Neural cell (in vitro differentiated cells): Measurements from ENCODE around the gene CLCNKB. TPM values are rescaled to one million over a fixed set of nuclear protein-coding genes. Genes with fewer than 3 reads are reported as not detected.

Experiments
- H2AFZ ChIP-seq: fragments of 200-600, 300-800 bp; sonication (generic), shearing (Covaris generic); 2 replicates; pipeline ENCODE4 v1.6.0; 2014; ENCODE audit warnings: low read depth, mild to moderate bottlenecking, antibody characterized with exemption, low read length, moderate library complexity
- H3F3A ChIP-seq: fragments of 200-600 bp; shearing (Covaris generic); 2 replicates; pipeline ENCODE4 v1.6.1; 2016; ENCODE audit warnings: mild to moderate bottlenecking, moderate library complexity, mixed read lengths, antibody characterized with exemption, low read length; ENCODE audit not compliant: insufficient read depth, poor library complexity, severe bottlenecking
- H3K27ac ChIP-seq: fragments of 200-600, 300-800 bp; sonication (generic), shearing (Covaris generic); 2 replicates; pipeline ENCODE4 v1.5.1; 2014; ENCODE audit warnings: mild to moderate bottlenecking, low read length, moderate library complexity
- H3K27me3 ChIP-seq: fragments of 300-800, 200-600 bp; sonication (generic), shearing (Covaris generic); 2 replicates; pipeline ENCODE4 v1.6.0; 2014; ENCODE audit warnings: mild to moderate bottlenecking, low read depth, low read length, moderate library complexity; ENCODE audit not compliant: insufficient read depth
- H3K36me3 ChIP-seq: fragments of 300-800, 200-600 bp; sonication (generic), shearing (Covaris generic); 2 replicates; pipeline ENCODE4 v1.5.1; 2014; ENCODE audit warnings: mild to moderate bottlenecking, antibody characterized with exemption, low read length, moderate library complexity; ENCODE audit not compliant: insufficient read depth
- H3K4me2 ChIP-seq: fragments of 300-800, 200-600 bp; sonication (generic), shearing (Covaris generic); 2 replicates; pipeline ENCODE4 v1.6.0; 2014; ENCODE audit warnings: mild to moderate bottlenecking, low read length
- H3K4me3 ChIP-seq: fragments of 300-800, 200-600 bp; sonication (generic), shearing (Covaris generic); 2 replicates; pipeline ENCODE4 v1.5.1; 2014; ENCODE audit warnings: mild to moderate bottlenecking, low read length, moderate library complexity
- H3K79me2 ChIP-seq: fragments of 200-600 bp; shearing (Covaris generic); replicated peaks from 2 replicates; pipeline ENCODE4 v1.6.0; 2014; ENCODE audit warnings: mild to moderate bottlenecking, low read length, moderate library complexity; ENCODE audit not compliant: insufficient read depth
- H3K9ac ChIP-seq: fragments of 300-800, 200-600 bp; sonication (generic), shearing (Covaris generic); 2 replicates; pipeline ENCODE4 v1.6.1; 2016; ENCODE audit warnings: mild to moderate bottlenecking, low read length, mixed read lengths
- H3K9me2 ChIP-seq: fragments of 200-600 bp; shearing (Covaris generic); 2 replicates; pipeline ENCODE4 v1.6.1; 2016; ENCODE audit warnings: mild to moderate bottlenecking, low read length, mixed read lengths; ENCODE audit not compliant: insufficient read depth
- H3K9me3 ChIP-seq: fragments of 200-600, 300-800 bp; sonication (generic), shearing (Covaris generic); 2 replicates; pipeline ENCODE4 v1.6.1; 2016; ENCODE audit warnings: mild to moderate bottlenecking, mixed run types, low read length, moderate library complexity, mixed read lengths
- H4K20me1 ChIP-seq: fragments of 200-600 bp; shearing (Covaris generic); 2 replicates; pipeline ENCODE4 v1.6.1; 2016; ENCODE audit warnings: mild to moderate bottlenecking, mixed run types; ENCODE audit not compliant: insufficient read depth
- CTCF ChIP-seq: fragments of 450-650 bp; IDR thresholded peaks from 2 replicates; pipeline ENCODE4 v1.5.1; 2014; ENCODE audit warnings: antibody characterized with exemption, mild to moderate bottlenecking, moderate library complexity; ENCODE audit not compliant: poor library complexity, severe bottlenecking
- EP300 ChIP-seq: fragments of 450-650 bp; conservative IDR thresholded peaks from 2 replicates; pipeline ENCODE4 v1.6.1; 2014; ENCODE audit warnings: antibody characterized with exemption, mild to moderate bottlenecking, moderate library complexity; ENCODE audit not compliant: poor library complexity, severe bottlenecking
- EZH2 ChIP-seq: fragments of 200-600, 300-800 bp; shearing (Covaris generic), sonication (generic); IDR thresholded peaks from 2 replicates; pipeline ENCODE4 v1.6.1; 2014; ENCODE audit warnings: antibody characterized with exemption, low read length, borderline replicate concordance, mild to moderate bottlenecking; ENCODE audit not compliant: insufficient read depth, poor library complexity, severe bottlenecking
- MXI1 ChIP-seq: fragments of 450-650 bp; conservative IDR thresholded peaks from 2 replicates; pipeline ENCODE4 v1.6.1; 2014; ENCODE audit warnings: antibody characterized with exemption, mild to moderate bottlenecking; ENCODE audit not compliant: poor library complexity, severe bottlenecking
- POLR2AphosphoS5 ChIP-seq: IDR thresholded peaks from 2 replicates; pipeline ENCODE4 v1.6.1; 2012
- RAD21 ChIP-seq: fragments of 450-650 bp; conservative IDR thresholded peaks from 2 replicates; pipeline ENCODE4 v1.6.1; 2014; ENCODE audit warnings: antibody characterized with exemption, mild to moderate bottlenecking, moderate library complexity
- REST ChIP-seq: IDR thresholded peaks from 2 replicates; pipeline ENCODE4 v1.6.1; 2012; ENCODE audit warnings: borderline replicate concordance
- SMC3 ChIP-seq: fragments of 450-650 bp; conservative IDR thresholded peaks from 2 replicates; pipeline ENCODE4 v1.6.1; 2014; ENCODE audit warnings: antibody characterized with exemption, mild to moderate bottlenecking, moderate library complexity; ENCODE audit not compliant: poor library complexity
- TAF1 ChIP-seq: IDR thresholded peaks from 2 replicates; pipeline ENCODE4 v1.6.1; 2012; ENCODE audit warnings: low read depth
- polyA plus RNA-seq: library from polyadenylated mRNA; depleted of rRNA; stranded (reverse); fragments of >200 nt; gene quantifications from 2 replicates; pipeline ENCODE4 v1.2.3, GENCODE V29; 2014

CLCNKB gene
- polyA plus RNA-seq, 1 donor from 2014 or later = not detected

GRCh38 chr1:16074217-16074616 is 30.6 kb downstream of the CLCNKB start:
- H3K79me2 ChIP-seq = no peaks in the 10 kb centered on the region
- no peak overlapping the region for H2AFZ ChIP-seq
- no peaks in the 10 kb centered on the region for H4K20me1 ChIP-seq
- H3K9me2 ChIP-seq = no peaks in the 10 kb centered on the region
- peak overlapping the region; percentile 61 for H3K4me3 ChIP-seq
- TF ChIP-seq SMC3 (no peak), EP300 (no peak), POLR2AphosphoS5 (no peak), EZH2 (no peak), CTCF (no peak)
- no peak overlapping the region for H3K27ac ChIP-seq
- H3K9ac ChIP-seq = no peak overlapping the region
- H3K27me3 ChIP-seq = peaks cover 10% of the 10 kb centered on the region
- no peaks in the 10 kb centered on the region for H3F3A ChIP-seq
- no peaks in the 10 kb centered on the region for H3K36me3 ChIP-seq
- H3K4me2 ChIP-seq = no peak overlapping the region
- H3K9me3 ChIP-seq = no peaks in the 10 kb centered on the region

GRCh38 chr1:16075337-16076030 is 31.9 kb downstream of the CLCNKB start:
- Histone ChIP-seq H3K79me2 (no peaks in the 10 kb centered on the region), H2AFZ (no peak overlapping the region), H3K4me2 (no peak overlapping the region), H3K4me3 (no peak overlapping the region), H3K9ac (no peak overlapping the region), H3K9me2 (no peaks in the 10 kb centered on the region), H3K9me3 (no peaks in the 10 kb centered on the region), H3K27me3 (peaks cover 10% of the 10 kb centered on the region), H3K27ac (no peak overlapping the region), H3F3A (no peaks in the 10 kb centered on the region), H3K36me3 (no peaks in the 10 kb centered on the region), H4K20me1 (no peaks in the 10 kb centered on the region)
- TF ChIP-seq EZH2 = no peak
- no peak for TF ChIP-seq TAF1
- TF ChIP-seq RAD21 = no peak
- TF ChIP-seq REST = no peak
- no peak for TF ChIP-seq SMC3
- no peak for TF ChIP-seq MXI1
- no peak for TF ChIP-seq CTCF
- TF ChIP-seq POLR2AphosphoS5 = no peak
- no peak for TF ChIP-seq EP300
